ENCODE results near the gene MBP.

GRCh38 chr18:77105680-77106079 lies 26.9 kb downstream of the MBP start:
- no peak for TF ChIP-seq CTCF (IDR thresholded peaks at IDR 0.05)
- TF ChIP-seq POLR2A (IDR thresholded peaks at IDR 0.05): no peak
- no peak for TF ChIP-seq POLR2AphosphoS5 (IDR thresholded peaks at IDR 0.05)
